Spleen (tissue), 7 donors: ENCODE results near the gene GADL1.

Source experiments
- CTCF ChIP-seq, 11 experiments: fragments of 200-600 bp in 7 of 11; fragments of 450-650 bp in 4 of 11; sonication (generic) in 4 of 11; IDR thresholded peaks in 8 of 11; conservative IDR thresholded peaks in 3 of 11; 1 replicate in 7 of 11; 2 replicates in 4 of 11; pipeline versions ENCODE4 v1.4.0 to v1.8.0; 2016 to 2021; ENCODE audit warnings: antibody characterized with exemption in 11 of 11, inconsistent platforms in 4 of 11, mild to moderate bottlenecking in 1 of 11
- POLR2AphosphoS5 ChIP-seq, 3 donors: sonication (generic); formaldehyde crosslinking; IDR thresholded peaks; one replicate each; pipeline ENCODE4 v1.5.1; 2017; ENCODE audit warnings: antibody characterized with exemption in 3 of 3
- donor health status: DM: no; HTN: no; CAD: no; lungs with moderate emphysema.
- donor health status: DM: no; HTN: no; CAD: no.
- donor health status: DM: no; HTN: no; CAD: no.

- TF ChIP-seq CTCF (IDR thresholded peaks at IDR 0.05 in 8 of 11, conservative IDR thresholded peaks at IDR 0.05 in 3 of 11): no peak
- no peak for TF ChIP-seq POLR2AphosphoS5 (IDR thresholded peaks at IDR 0.05)
Observed at GRCh38 chr3:30764281-30764680, 130.2 kb downstream of the GADL1 start.
